Ovary (tissue), 9 donors: ENCODE measurements around the gene CDIPT. TPM values are rescaled to one million over a fixed set of nuclear protein-coding genes. Genes with fewer than 3 reads are reported as not detected.

Source experiments
- DNase-seq, 5 donors: peaks; one replicate each; pipeline ENCODE4 v3.0.0-alpha.2; 2019 to 2020
- H3K27ac ChIP-seq, 2 donors: fragments of 200-600 bp; one replicate each; pipeline versions ENCODE4 v1.5.1 to v1.8.0; 2019 to 2022
- H3K27me3 ChIP-seq: fragments of 200-600 bp; one replicate; pipeline ENCODE4 v1.8.0; 2022
- H3K36me3 ChIP-seq: fragments of 200-600 bp; sonication (generic); one replicate; pipeline ENCODE4 v1.5.1; 2019
- H3K4me1 ChIP-seq: one replicate; pipeline ENCODE4 v1.8.1; 2013; ENCODE audit warnings: mild to moderate bottlenecking, moderate library complexity; ENCODE audit not compliant: insufficient read depth
- H3K4me3 ChIP-seq: fragments of 200-600 bp; sonication (generic); one replicate; pipeline ENCODE4 v1.5.1; 2017
- H3K9me3 ChIP-seq, 2 donors: fragments of 200-600 bp in 1 of 2; sonication (generic) in 1 of 2; one replicate each; pipeline versions ENCODE4 v1.5.1 to v1.8.1; 2013 to 2019; ENCODE audit warnings: mild to moderate bottlenecking in 1 of 2, moderate library complexity in 1 of 2
- CTCF ChIP-seq, 3 donors: fragments of 450-650 bp in 2 of 3; fragments of 200-600 bp in 1 of 3; IDR thresholded peaks; one replicate each; pipeline versions ENCODE4 v1.5.1 to v1.8.0; 2016 to 2022; ENCODE audit warnings: antibody characterized with exemption in 3 of 3, mild to moderate bottlenecking in 1 of 3
- EP300 ChIP-seq: sonication (generic); formaldehyde crosslinking; IDR thresholded peaks from one replicate; pipeline ENCODE4 v1.6.1; 2017; ENCODE audit warnings: antibody characterized with exemption
- POLR2A ChIP-seq: fragments of 450-650 bp; IDR thresholded peaks from one replicate; pipeline ENCODE4 v1.6.1; 2017; ENCODE audit warnings: antibody characterized with exemption, mild to moderate bottlenecking, moderate library complexity
- WGBS, 3 donors: extraction: QIAGEN DNeasy Blood & Tissue Kit in 1 of 3; methylation state at CpG; one replicate each; pipeline versions ENCODE4 v1.1.5 to v1.1.7; 2013 to 2017; 5-methylcytosine and 5-hydroxymethylcytosine counted together
- intact Hi-C, 4 donors: fragments of 100-400 bp; cut with DNase I; formaldehyde crosslinking; loops; one replicate each; pipeline versions ENCODE4 v1.11.0 to v1.15.1; 2022 to 2023
- polyA plus RNA-seq, 2 donors: library from polyadenylated mRNA; stranded (reverse); fragments of 200-250 nt in 1 of 2; fragments of 350-450 nt in 1 of 2; fragmentation: Illumina TruSeq in 1 of 2; extraction: RNeasy Lipid Tissue Mini Kit (QIAGEN cat#74804) in 1 of 2; gene quantifications; one replicate each; pipeline ENCODE4 v1.2.3, GENCODE V29; 2013 to 2014
- total RNA-seq, 7 donors: library from RNA; depleted of rRNA in 2 of 7; stranded (reverse); fragments of >200 nt in 2 of 7; fragmentation: NEBNext Ultra II Directional in 3 of 7; extraction: Animal tissue kit (Norgen Biotek cat#: 25700) in 3 of 7; gene quantifications; one replicate each; pipeline versions ENCODE4 v1.1.0 to v1.2.4, GENCODE V29; 2016 to 2023
- donor health status: DM: no; HTN: no; CAD: no; lungs with moderate emphysema.
- donor health status: DM: no; HTN: no; CAD: no.
- donor health status: Bipolar disorder and iron deficiency.
- donor health status: DM: yes; HTN: yes; CAD: no.
- donor health status: DM: no; HTN: no; CAD: no.
- donor health status: DM: yes; HTN: yes; CAD: no.

The CDIPT gene
- total and polyA plus RNA-seq, 9 donors: 47.6 to 145 (median 110) TPM

DNA sequence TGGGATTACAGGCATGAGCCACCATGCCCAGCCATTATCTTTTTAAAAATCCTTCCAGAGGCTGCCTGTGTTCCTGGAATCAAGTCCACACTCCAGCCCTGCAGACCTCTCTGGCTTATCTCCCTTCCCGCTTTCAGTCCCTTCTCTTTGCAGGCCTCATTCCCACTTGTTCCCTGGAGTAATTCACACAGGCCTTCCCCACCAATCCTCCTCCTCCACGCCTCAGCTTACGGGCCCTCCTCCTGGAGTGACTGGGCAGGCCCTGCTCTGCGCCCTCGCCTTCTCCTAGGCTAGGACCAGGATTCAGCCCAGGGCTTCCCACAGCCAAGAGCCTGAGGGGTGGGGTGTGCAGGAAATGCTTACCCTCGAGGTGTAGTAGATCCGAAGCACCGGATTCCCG, 2.8 kb downstream of the CDIPT start:
- Histone ChIP-seq H3K36me3 (no peaks in the 10 kb centered on the region), H3K27me3 (no peaks in the 10 kb centered on the region), H3K27ac (no peak overlapping the region), H3K4me1 (peaks cover 4% of the 10 kb centered on the region), H3K9me3 (no peaks in the 10 kb centered on the region), H3K4me3 (no peak overlapping the region)
- TF ChIP-seq CTCF (IDR thresholded peaks at IDR 0.05): no peak
- TF ChIP-seq POLR2A: no peak
- TF ChIP-seq EP300: no peak
- WGBS, 3 donors: 88 to 92% (median 89%) methylated on average over 9 of the region's 9 CpGs
- DNase-seq: no peak
- intact Hi-C loops: loop anchor here in 1 of 4 donors (10.0 kb wide), 1 partner anchor 145 kb away; no protein-coding TSS in a partner anchor

- Histone ChIP-seq H3K27ac (no peak overlapping the region), H3K9me3 (no peaks in the 10 kb centered on the region), H3K27me3 (no peaks in the 10 kb centered on the region), H3K36me3 (no peaks in the 10 kb centered on the region), H3K4me1 (peaks cover 4% of the 10 kb centered on the region), H3K4me3 (no peak overlapping the region)
- WGBS, 3 donors: 86 to 91% (median 88%) methylated on average over 19 of the region's 19 CpGs
- no peak for TF ChIP-seq POLR2A
- TF ChIP-seq EP300: no peak
- no peak for TF ChIP-seq CTCF (IDR thresholded peaks at IDR 0.05)
- intact Hi-C loops: no loop called here
- no peak for DNase-seq
Observed at GRCh38 chr16:29858974-29859373, 4.1 kb downstream of the CDIPT start.

- intact Hi-C loops: no loop called here
- Histone ChIP-seq H3K27me3 (no peaks in the 10 kb centered on the region), H3K36me3 (no peaks in the 10 kb centered on the region), H3K27ac (no peak overlapping the region), H3K9me3 (no peaks in the 10 kb centered on the region), H3K4me1 (peaks cover 4% of the 10 kb centered on the region), H3K4me3 (no peak overlapping the region)
- TF ChIP-seq CTCF (IDR thresholded peaks at IDR 0.05) (no peak), POLR2A (no peak), EP300 (no peak)
- no peak for DNase-seq
- WGBS, 3 donors: 65 to 74% (median 73%) methylated on average over 10 of the region's 10 CpGs
Observed at GRCh38 chr16:29858149-29858849, 4.7 kb downstream of the CDIPT start.

- WGBS, 3 donors: 23 to 30% (median 23%) methylated on average over 7 of the region's 7 CpGs
- intact Hi-C loops: no loop called here
- H3K27ac ChIP-seq: no peak overlapping the region
- peaks cover 4% of the 10 kb centered on the region for H3K4me1 ChIP-seq
- H3K36me3 ChIP-seq: no peaks in the 10 kb centered on the region
- no peaks in the 10 kb centered on the region for H3K27me3 ChIP-seq
- H3K4me3 ChIP-seq: no peak overlapping the region
- no peak for TF ChIP-seq EP300
- no peaks in the 10 kb centered on the region for H3K9me3 ChIP-seq
- DNase-seq: no peak
Observed at GRCh38 chr16:29857133-29857760, 5.8 kb downstream of the CDIPT start.

DNA sequence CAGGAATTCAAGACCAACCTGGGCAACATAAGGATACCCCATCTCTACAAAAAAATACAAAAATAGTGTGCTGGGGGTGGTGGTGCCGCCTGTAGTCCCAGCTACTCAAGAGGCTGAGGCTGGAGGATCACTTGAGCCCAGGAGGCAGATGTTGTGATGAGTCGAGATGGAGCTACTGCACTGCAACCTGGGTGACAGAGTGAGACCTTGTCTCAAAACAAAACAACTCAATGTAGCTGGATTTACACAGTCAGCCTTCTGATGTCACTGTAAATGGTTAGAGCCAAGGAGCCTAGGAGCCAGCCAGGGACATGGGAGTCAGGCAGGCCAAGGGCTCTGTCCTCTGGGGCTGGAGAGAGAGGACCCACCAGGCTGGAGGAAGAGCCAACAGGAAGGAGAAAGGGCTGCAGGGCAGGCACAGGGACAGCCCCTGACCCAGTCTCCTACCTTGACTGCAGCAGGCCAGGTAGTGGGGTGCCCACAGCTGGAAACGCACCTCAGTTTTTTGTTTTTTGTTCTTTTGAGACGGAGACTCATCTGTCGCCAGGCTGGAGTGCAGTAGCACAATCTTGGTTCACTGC, 8.4 kb downstream of the CDIPT start:
- Histone ChIP-seq H3K36me3 (no peaks in the 10 kb centered on the region), H3K27me3 (no peaks in the 10 kb centered on the region), H3K4me3 (no peak overlapping the region), H3K4me1 (peaks cover 2% of the 10 kb centered on the region), H3K9me3 (no peaks in the 10 kb centered on the region), H3K27ac (no peak overlapping the region)
- intact Hi-C loops: loop anchor here in 1 of 4 donors (5.0 kb wide), 1 partner anchor 42 kb away; the partner anchor contains the start of gene PRRT2
- no peak for DNase-seq
- TF ChIP-seq POLR2A (no peak), CTCF (IDR thresholded peaks at IDR 0.05) (no peak), EP300 (no peak)
- WGBS, 3 donors: 83 to 88% (median 85%) methylated on average over 5 of the region's 5 CpGs
